K562 (cell line): ENCODE results near the gene EXOC4. TPM values are rescaled to one million over a fixed set of nuclear protein-coding genes. Genes with fewer than 3 reads are reported as not detected.

ENCODE experiments used
- ATAC-seq: fragments of 200-7000 bp; cut with Tn5 transposase; 3 replicates; pipeline ENCODE4 v1.9.1; 2020; ENCODE audit warnings: moderate library complexity
- BruUV-seq: library from RNA; stranded (reverse); fragments of 400-500 nt; replicated peaks from 2 replicates; lab custom pipeline; 2021; lab: Mats Ljungman, UMichigan
- CTCF ChIA-PET: fragments of 300-600 bp; formaldehyde crosslinking; extraction: SDS; loops from one replicate; lab custom pipeline; 2021; ENCODE audit warnings: low intra/inter-chr PET ratio; lab: Yijun Ruan, JAX
- POLR2A ChIA-PET: fragments of 300-600, 350-650 bp; sonication (Branson Sonifier 250); formaldehyde crosslinking; extraction: SDS; loops from one replicate; lab custom pipeline; 2021; ENCODE audit warnings: antibody characterized with exemption, inconsistent platforms; lab: Yijun Ruan, JAX
- DNase-seq, 4 experiments: peaks; one replicate each; pipeline versions ENCODE4 v3.0.0 to v3.0.0-alpha.2; 2011 to 2018; ENCODE audit warnings: low spot score in 3 of 4, mixed read lengths in 3 of 4; ENCODE audit errors: extremely low read depth in 1 of 4
- FAIRE-seq: peaks from 2 replicates; lab custom pipeline; 2011; peaks lifted over from hg19 to GRCh38; lab: Jason Lieb, UNC
- H2AFZ ChIP-seq: 2 replicates; pipeline ENCODE4 v1.6.0; 2011; ENCODE audit warnings: low read depth, low read length, control low read depth, inconsistent platforms
- H3K27ac ChIP-seq: fragments of 200-600 bp; 3 replicates; pipeline ENCODE4 v1.8.0; 2011; ENCODE audit warnings: low read depth, mild to moderate bottlenecking, control low read depth, inconsistent platforms, low read length, moderate library complexity, mixed read lengths; ENCODE audit errors: extremely low read depth
- H3K27me3 ChIP-seq, 2 experiments: fragments of 300-600 bp in 1 of 2; 2 replicates in 1 of 2; 3 replicates in 1 of 2; pipeline versions ENCODE4 v1.6.0 to v1.8.0; 2011; ENCODE audit warnings: inconsistent platforms in 2 of 2, low read length in 2 of 2, mild to moderate bottlenecking in 1 of 2, mixed read lengths in 1 of 2, moderate library complexity in 1 of 2; ENCODE audit not compliant: control insufficient read depth in 2 of 2, insufficient read depth in 2 of 2
- H3K36me3 ChIP-seq: fragments of 300-600 bp; 3 replicates; pipeline ENCODE4 v1.8.0; 2011; ENCODE audit warnings: mild to moderate bottlenecking, low read length, inconsistent platforms; ENCODE audit not compliant: control insufficient read depth, insufficient read depth
- H3K4me1 ChIP-seq, 2 experiments: fragments of 200-600 bp in 1 of 2; replicated peaks in 1 of 2; 2 replicates in 1 of 2; 3 replicates in 1 of 2; pipeline versions ENCODE4 v1.5.1 to v1.8.0; 2011; ENCODE audit warnings: inconsistent platforms in 2 of 2, low read length in 2 of 2, mild to moderate bottlenecking in 1 of 2, mixed read lengths in 1 of 2, moderate library complexity in 1 of 2; ENCODE audit not compliant: control insufficient read depth in 2 of 2, insufficient read depth in 2 of 2
- H3K4me2 ChIP-seq: 2 replicates; pipeline ENCODE4 v1.6.1; 2011; ENCODE audit warnings: low read length, control low read depth, inconsistent platforms, mixed read lengths; ENCODE audit not compliant: insufficient read depth
- H3K4me3 ChIP-seq: fragments of 200-600 bp; sonication (generic), shearing (Covaris generic); 2 replicates; pipeline ENCODE4 v1.5.1; 2016; ENCODE audit warnings: control low read depth, inconsistent platforms
- H3K79me2 ChIP-seq: fragments of 200-600 bp; 3 replicates; pipeline ENCODE4 v1.8.0; 2011; ENCODE audit warnings: low read length, inconsistent platforms; ENCODE audit not compliant: control insufficient read depth, insufficient read depth
- H3K9ac ChIP-seq, 2 experiments: 2 replicates each; pipeline versions ENCODE4 v1.6.0 to v1.6.1; 2011; ENCODE audit warnings: low read depth in 2 of 2, low read length in 2 of 2, control low read depth in 1 of 2, inconsistent platforms in 1 of 2, mild to moderate bottlenecking in 1 of 2, mixed read lengths in 1 of 2; ENCODE audit not compliant: insufficient read depth in 1 of 2
- H3K9me1 ChIP-seq: one replicate; pipeline ENCODE4 v1.6.0; 2011; ENCODE audit warnings: inconsistent platforms, mild to moderate bottlenecking, low read length, moderate library complexity; ENCODE audit not compliant: control insufficient read depth, insufficient read depth
- H3K9me3 ChIP-seq: replicated peaks from 2 replicates; pipeline ENCODE4 v1.5.1; 2011; ENCODE audit warnings: low read depth, low read length, inconsistent platforms; ENCODE audit not compliant: control insufficient read depth, insufficient read depth
- H4K20me1 ChIP-seq: replicated peaks from 2 replicates; pipeline ENCODE4 v1.6.1; 2011; ENCODE audit warnings: low read length, inconsistent platforms, mixed read lengths; ENCODE audit not compliant: control insufficient read depth, insufficient read depth
- ARID3A ChIP-seq: IDR thresholded peaks from 2 replicates; pipeline ENCODE4 v1.6.1; 2012; ENCODE audit warnings: low read depth, low read length, improper control_type of control experiment, borderline replicate concordance
- ATF1 ChIP-seq, 2 experiments: fragments of 450-650 bp in 1 of 2; IDR thresholded peaks; 2 replicates each; pipeline ENCODE4 v1.6.1; 2016; ENCODE audit warnings: missing compliant biosample characterization in 1 of 2, missing genetic modification characterization in 1 of 2
- CBFB ChIP-seq: sonication (generic); formaldehyde crosslinking; IDR thresholded peaks from 2 replicates; pipeline ENCODE4 v1.4.0; 2020; ENCODE audit warnings: mild to moderate bottlenecking, missing genetic modification reagents
- CLOCK ChIP-seq: fragments of 250-450 bp; sonication (Bioruptor Pico); IDR thresholded peaks from 2 replicates; pipeline ENCODE4 v1.4.0; 2020; ENCODE audit warnings: mild to moderate bottlenecking, moderate library complexity, borderline replicate concordance
- ELK1 ChIP-seq: sonication (generic); formaldehyde crosslinking; IDR thresholded peaks from 2 replicates; pipeline ENCODE4 v1.8.1; 2022; ENCODE audit warnings: missing genetic modification reagents
- ETS2 ChIP-seq: IDR thresholded peaks from 2 replicates; pipeline ENCODE4 v1.6.1; 2016; ENCODE audit warnings: borderline replicate concordance, missing genetic modification characterization, mild to moderate bottlenecking, moderate library complexity, missing compliant biosample characterization; ENCODE audit not compliant: poor library complexity, severe bottlenecking
- GABPB1 ChIP-seq: sonication (generic); formaldehyde crosslinking; IDR thresholded peaks from 2 replicates; pipeline ENCODE4 v1.8.0; 2022; ENCODE audit warnings: mild to moderate bottlenecking, missing genetic modification reagents
- IRF2 ChIP-seq: sonication (generic); formaldehyde crosslinking; IDR thresholded peaks from 2 replicates; pipeline ENCODE4 v1.8.1; 2022; ENCODE audit warnings: mild to moderate bottlenecking, missing genetic modification reagents
- KDM4B ChIP-seq, 2 experiments: fragments of 450-650 bp in 1 of 2; sonication (generic) in 1 of 2; IDR thresholded peaks; 2 replicates each; pipeline ENCODE4 v1.6.1; 2016 to 2017; ENCODE audit warnings: borderline replicate concordance in 2 of 2, antibody characterized with exemption in 1 of 2, low read depth in 1 of 2, mild to moderate bottlenecking in 1 of 2
- LCOR ChIP-seq: sonication (generic); formaldehyde crosslinking; IDR thresholded peaks from 2 replicates; pipeline ENCODE4 v1.8.0; 2022; ENCODE audit warnings: mild to moderate bottlenecking, missing genetic modification reagents
- ZFP1 ChIP-seq: fragments of 450-650 bp; formaldehyde crosslinking; IDR thresholded peaks from 2 replicates; pipeline ENCODE4 v1.4.0; 2020; ENCODE audit warnings: mild to moderate bottlenecking, mixed read lengths
- ZFP30 ChIP-seq: fragments of 250-450 bp; sonication (Bioruptor Pico); IDR thresholded peaks from 2 replicates; pipeline ENCODE4 v1.8.0; 2022; ENCODE audit warnings: moderate library complexity, mild to moderate bottlenecking, inconsistent platforms, borderline replicate concordance
- ZNF23 ChIP-seq: fragments of 250-450 bp; sonication (Bioruptor Pico); IDR thresholded peaks from 2 replicates; pipeline ENCODE4 v1.4.0; 2020; ENCODE audit warnings: mild to moderate bottlenecking
- ZNF75A ChIP-seq: fragments of 450-650 bp; formaldehyde crosslinking; IDR thresholded peaks from 2 replicates; pipeline ENCODE4 v1.4.0; 2020; ENCODE audit warnings: mild to moderate bottlenecking
- WGBS: fragments of 100-300 bp; shearing (Covaris generic); methylation state at CpG from one replicate; pipeline ENCODE4 v1.1.6; 2016; ENCODE audit warnings: low coverage, mixed read lengths; ENCODE audit not compliant: insufficient coverage; ENCODE audit errors: missing lambda C conversion rate; 5-methylcytosine and 5-hydroxymethylcytosine counted together
- in situ Hi-C: fragments of 300-500 bp; cut with MboI; formaldehyde crosslinking; loops from 4 replicates; pipeline ENCODE4 v1.15.0; 2018; ENCODE audit warnings: inconsistent platforms, mixed read lengths
- intact Hi-C: fragments of 100-400 bp; cut with micrococcal nuclease; formaldehyde crosslinking; loops from 2 replicates; pipeline ENCODE4 v1.14.2; 2022
- polyA plus RNA-seq, 8 experiments: library from polyadenylated mRNA; depleted of rRNA in 4 of 8; stranded (reverse) in 5 of 8; unstranded in 3 of 8; fragments of >200 nt; fragmentation: Nextera tagmentation in 2 of 8; fragmentation: Illumina TruSeq in 1 of 8; extraction: Ambion mirVana in 2 of 8; extraction: Trizol in 1 of 8; gene quantifications; 2 replicates each; pipeline versions ENCODE4 v1.2.1 to v1.2.3, GENCODE V29; 2011 to 2014; ENCODE audit warnings: inconsistent platforms in 1 of 8, missing spikeins in 1 of 8
- total RNA-seq, 7 experiments: library from RNA; depleted of rRNA in 6 of 7; stranded (reverse); fragments of >200 nt in 6 of 7; fragmentation: Illumina TruSeq in 2 of 7; extraction: Trizol in 2 of 7; gene quantifications; 2 replicates each; pipeline versions ENCODE4 v1.2.1 to v1.2.3, GENCODE V29; 2011 to 2021; ENCODE audit warnings: low replicate concordance in 1 of 7
- TF ChIP-seq, protein P1 (sequence below), 3 experiments: IDR thresholded peaks in 2 of 3; conservative IDR thresholded peaks in 1 of 3; 2 replicates each; pipeline ENCODE4 v1.5.1; 2011 to 2012; ENCODE audit warnings: low read length in 3 of 3, mild to moderate bottlenecking in 3 of 3, control low read depth in 2 of 3, improper control_type of control experiment in 1 of 3, inconsistent platforms in 1 of 3, low read depth in 1 of 3, mixed read lengths in 1 of 3, moderate library complexity in 1 of 3; ENCODE audit not compliant: insufficient read depth in 2 of 3

Gene EXOC4
- total and polyA plus RNA-seq, 9 of the 15 experiments (the other 6 are each of a cell fraction or from before 2014, with no cell fraction given), result 18.5 to 73.1 (median 46.6) TPM

- H3K36me3 ChIP-seq, result no peaks in the 10 kb centered on the region
- CTCF ChIA-PET, result no interaction called here
- H3K4me3 ChIP-seq, result no peak overlapping the region
- H3K4me1 ChIP-seq, result peaks cover 0 to 10% of the 10 kb centered on the region in 2 experiments; a peak in 3 of 5 replicates
- no peak overlapping the region for H3K4me2 ChIP-seq
- peak; percentile 72 for ATAC-seq
- H3K9me3 ChIP-seq, result no peaks in the 10 kb centered on the region
- H3K79me2 ChIP-seq, result no peaks in the 10 kb centered on the region
- WGBS, result 13% methylated on average over 8 of the region's 8 CpGs
- H3K9me1 ChIP-seq, result no peaks in the 10 kb centered on the region
- H3K27me3 ChIP-seq, result no peaks in the 10 kb centered on the region
- H4K20me1 ChIP-seq, result no peaks in the 10 kb centered on the region
- no peak overlapping the region for H3K27ac ChIP-seq
- in situ Hi-C loops (no loop called here), intact Hi-C loops (no loop called here)
- FAIRE-seq, result peak; percentile 58
- H2AFZ ChIP-seq, result no peak overlapping the region
- H3K9ac ChIP-seq, result no peak overlapping the region
- POLR2A ChIA-PET, result interaction anchor here (1.2 to 1.4 kb wide), 3 partner anchors 8 to 17 kb away, joined by 3 to 4 read pairs (median 3); no protein-coding TSS in a partner anchor
- BruUV-seq, result no TSS peak
- DNase-seq, result peak; percentile 43 to 57 (median 48)
- TF ChIP-seq IRF2 (CRISPR knock-in tag), result no peak
- TF ChIP-seq ARID3A, result peak; percentile 26; the same call in 1 of the 2 replicates
- TF ChIP-seq ZNF75A, result no peak
- TF ChIP-seq LCOR, result no peak
- TF ChIP-seq CLOCK (CRISPR knock-in tag), result no peak
- TF ChIP-seq ATF1 (CRISPR knock-in tag; IDR thresholded peaks at IDR 0.05), result no peak
- 0 out of 2 replicates have a peak, but pooled peaks have one; percentile 19 for TF ChIP-seq ATF1 (tag; IDR thresholded peaks at IDR 0.05)
- no peak for TF ChIP-seq ETS2 (tag)
- no peak for TF ChIP-seq CBFB (CRISPR knock-in tag)
- TF ChIP-seq ZFP30 (CRISPR knock-in tag), result no peak
- TF ChIP-seq, protein P1, sequence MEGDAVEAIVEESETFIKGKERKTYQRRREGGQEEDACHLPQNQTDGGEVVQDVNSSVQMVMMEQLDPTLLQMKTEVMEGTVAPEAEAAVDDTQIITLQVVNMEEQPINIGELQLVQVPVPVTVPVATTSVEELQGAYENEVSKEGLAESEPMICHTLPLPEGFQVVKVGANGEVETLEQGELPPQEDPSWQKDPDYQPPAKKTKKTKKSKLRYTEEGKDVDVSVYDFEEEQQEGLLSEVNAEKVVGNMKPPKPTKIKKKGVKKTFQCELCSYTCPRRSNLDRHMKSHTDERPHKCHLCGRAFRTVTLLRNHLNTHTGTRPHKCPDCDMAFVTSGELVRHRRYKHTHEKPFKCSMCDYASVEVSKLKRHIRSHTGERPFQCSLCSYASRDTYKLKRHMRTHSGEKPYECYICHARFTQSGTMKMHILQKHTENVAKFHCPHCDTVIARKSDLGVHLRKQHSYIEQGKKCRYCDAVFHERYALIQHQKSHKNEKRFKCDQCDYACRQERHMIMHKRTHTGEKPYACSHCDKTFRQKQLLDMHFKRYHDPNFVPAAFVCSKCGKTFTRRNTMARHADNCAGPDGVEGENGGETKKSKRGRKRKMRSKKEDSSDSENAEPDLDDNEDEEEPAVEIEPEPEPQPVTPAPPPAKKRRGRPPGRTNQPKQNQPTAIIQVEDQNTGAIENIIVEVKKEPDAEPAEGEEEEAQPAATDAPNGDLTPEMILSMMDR (IDR thresholded peaks at IDR 0.05 in 2 of 3, conservative IDR thresholded peaks at IDR 0.05 in 1 of 3; ENCODE audit: insufficient read depth in 2 of 3, low read depth in 1 of 3, low read length in 3 of 3), result no peak
- TF ChIP-seq ZFP1 (CRISPR knock-in tag), result no peak
- TF ChIP-seq ELK1 (CRISPR knock-in tag), result no peak
- no peak for TF ChIP-seq GABPB1 (CRISPR knock-in tag)
- no peak for TF ChIP-seq KDM4B (IDR thresholded peaks at IDR 0.05; ENCODE audit: borderline replicate concordance in 2 of 2, low read depth in 1 of 2)
- no peak for TF ChIP-seq ZNF23 (CRISPR knock-in tag)
These were observed 803.9 kb downstream of the EXOC4 start for GRCh38 chr7:134056816-134057215.
